ENCODE results near the gene FNIP1. TPM values are rescaled to one million over a fixed set of nuclear protein-coding genes. Genes with fewer than 3 reads are reported as not detected.
A peak's percentile ranks its signal among the peaks of the same experiment; 100 is the strongest.
"Not testable (repeated sequence)": the region's sequence is repeated elsewhere in the genome, so short reads cannot be mapped to it uniquely, and the experiment has no call there.

Gene FNIP1
- total RNA-seq, 1 experiment from 2014 or later, result 25.7 TPM

- peak; percentile 58 for DNase-seq (ENCODE audit: low read depth)
These were observed 156.6 kb downstream of the FNIP1 start for GRCh38 chr5:131640043-131640856.

- DNase-seq (ENCODE audit: low read depth), result no peak
These were observed 157.7 kb downstream of the FNIP1 start for GRCh38 chr5:131639148-131639547.

- DNase-seq (ENCODE audit: low read depth), result no peak
These were observed 159.1 kb downstream of the FNIP1 start for GRCh38 chr5:131637694-131638093.

GRCh38 chr5:131635684-131636572, 160.9 kb downstream of the FNIP1 start:
- no peak for DNase-seq (ENCODE audit: low read depth)

GRCh38 chr5:131634996-131635683, 161.7 kb downstream of the FNIP1 start, which contains the start of gene RAPGEF6:
Gene RAPGEF6 (minus strand): TSS chr5:131635229. CDS start chr5:131635030, 199 bp downstream.
- peak; percentile 99 for DNase-seq (ENCODE audit: low read depth)

GRCh38 chr5:131634666-131634995, 162.2 kb downstream of the FNIP1 start:
- DNase-seq (ENCODE audit: low read depth), result peak; percentile 62

GRCh38 chr5:131634238-131634637, 162.6 kb downstream of the FNIP1 start:
- no peak for DNase-seq (ENCODE audit: low read depth)

GRCh38 chr5:131633830-131634229, 163.0 kb downstream of the FNIP1 start:
- DNase-seq (ENCODE audit: low read depth), result no peak

- no peak for DNase-seq (ENCODE audit: low read depth)
These were observed 165.9 kb downstream of the FNIP1 start for GRCh38 chr5:131630963-131631350.

GRCh38 chr5:131630208-131630962, 166.4 kb downstream of the FNIP1 start:
- DNase-seq (ENCODE audit: low read depth), result no peak

GRCh38 chr5:131628990-131629389, 167.8 kb downstream of the FNIP1 start:
- DNase-seq (ENCODE audit: low read depth), result peak; percentile 81

- DNase-seq (ENCODE audit: low read depth), result no peak
These were observed 169.5 kb downstream of the FNIP1 start for GRCh38 chr5:131627207-131627865.

GRCh38 chr5:131622633-131623032, 174.2 kb downstream of the FNIP1 start:
- peak; percentile 86 for DNase-seq (ENCODE audit: low read depth)

- not testable (repeated sequence) for DNase-seq (ENCODE audit: low read depth)
These were observed 175.7 kb downstream of the FNIP1 start for GRCh38 chr5:131621164-131621563.

GRCh38 chr5:131619102-131619501, 177.7 kb downstream of the FNIP1 start:
- no peak for DNase-seq (ENCODE audit: low read depth)

- DNase-seq (ENCODE audit: low read depth), result no peak
These were observed 179.5 kb downstream of the FNIP1 start for GRCh38 chr5:131617140-131617822.

GRCh38 chr5:131615957-131616356, 180.9 kb downstream of the FNIP1 start:
- no peak for DNase-seq (ENCODE audit: low read depth)

GRCh38 chr5:131613423-131613822, 183.4 kb downstream of the FNIP1 start:
- DNase-seq (ENCODE audit: low read depth), result no peak

GRCh38 chr5:131611064-131611381, 185.8 kb downstream of the FNIP1 start:
- DNase-seq (ENCODE audit: low read depth), result no peak

All from HT1080 (cell line).